H1 (cell line): Measurements from ENCODE around the gene AP3B2. TPM values are rescaled to one million over a fixed set of nuclear protein-coding genes. Genes with fewer than 3 reads are reported as not detected.

ENCODE experiments used
- CTCF ChIA-PET: fragments of 300-600 bp; sonication (Branson Sonifier 250); formaldehyde crosslinking; loops from one replicate; lab custom pipeline; 2021; ENCODE audit not compliant: partially characterized antibody; lab: Charles Lee
- POLR2A ChIA-PET: fragments of 300-600 bp; sonication (Branson Sonifier 250); formaldehyde crosslinking; loops from one replicate; lab custom pipeline; 2021; ENCODE audit warnings: inconsistent platforms; ENCODE audit not compliant: partially characterized antibody; lab: Charles Lee
- DNase-seq, 2 experiments: peaks; one replicate each; pipeline versions ENCODE4 v3.0.0 to v3.0.0-alpha.2; 2010 to 2022; ENCODE audit warnings: low spot score in 2 of 2, low read depth in 1 of 2, mixed read lengths in 1 of 2
- FAIRE-seq: peaks from 2 replicates; lab custom pipeline; 2011; peaks lifted over from hg19 to GRCh38; lab: Jason Lieb, UNC
- H2AFZ ChIP-seq: 2 replicates; pipeline ENCODE4 v1.8.1; 2012; ENCODE audit warnings: low read length, inconsistent platforms
- H2AK5ac ChIP-seq: 2 replicates; pipeline ENCODE4 v1.6.1; 2013; ENCODE audit warnings: low read depth, low read length
- H2BK120ac ChIP-seq: replicated peaks from 2 replicates; pipeline ENCODE3; 2013; ENCODE audit warnings: low read depth, low read length, inconsistent platforms
- H2BK12ac ChIP-seq: 2 replicates; pipeline ENCODE4 v1.6.1; 2013; ENCODE audit warnings: low read depth, low read length
- H2BK15ac ChIP-seq: 2 replicates; pipeline ENCODE4 v1.6.1; 2013; ENCODE audit warnings: low read length
- H2BK20ac ChIP-seq: 2 replicates; pipeline ENCODE4 v1.6.1; 2013; ENCODE audit warnings: low read length
- H2BK5ac ChIP-seq: 2 replicates; pipeline ENCODE4 v1.6.1; 2013; ENCODE audit warnings: low read depth, low read length
- H3K14ac ChIP-seq: 2 replicates; pipeline ENCODE4 v1.6.1; 2013; ENCODE audit warnings: inconsistent platforms; ENCODE audit not compliant: insufficient read length
- H3K18ac ChIP-seq: 2 replicates; pipeline ENCODE4 v1.6.1; 2013; ENCODE audit warnings: low read length; ENCODE audit errors: extremely low read depth
- H3K23ac ChIP-seq: 2 replicates; pipeline ENCODE4 v1.6.1; 2013; ENCODE audit warnings: inconsistent platforms; ENCODE audit not compliant: insufficient read length
- H3K23me2 ChIP-seq: 2 replicates; pipeline ENCODE4 v1.6.1; 2013; ENCODE audit warnings: low read depth, low read length
- H3K27ac ChIP-seq: 2 replicates; pipeline ENCODE4 v1.6.1; 2011; ENCODE audit warnings: low read depth, low read length, inconsistent platforms
- H3K27me3 ChIP-seq, 4 experiments: replicated peaks in 1 of 4; 1 replicate in 1 of 4; 2 replicates in 3 of 4; pipeline versions ENCODE4 v1.6.1 to v1.8.1; 2011 to 2013; ENCODE audit warnings: low read length in 3 of 4, mild to moderate bottlenecking in 3 of 4, inconsistent platforms in 2 of 4, mixed read lengths in 2 of 4, moderate library complexity in 1 of 4; ENCODE audit not compliant: control insufficient read depth in 3 of 4, insufficient read depth in 3 of 4; ENCODE audit errors: extremely low read depth in 1 of 4
- H3K36me3 ChIP-seq, 4 experiments: 2 replicates each; pipeline versions ENCODE4 v1.6.1 to v1.8.1; 2011 to 2013; ENCODE audit warnings: mild to moderate bottlenecking in 4 of 4, low read length in 3 of 4, moderate library complexity in 2 of 4, control low read depth in 1 of 4, inconsistent platforms in 1 of 4; ENCODE audit not compliant: insufficient read depth in 4 of 4, control insufficient read depth in 2 of 4
- H3K4ac ChIP-seq: replicated peaks from 2 replicates; pipeline ENCODE3; 2013; ENCODE audit warnings: low read length, low read depth, mixed read lengths, inconsistent platforms; ENCODE audit not compliant: insufficient read length
- H3K4me1 ChIP-seq, 4 experiments: replicated peaks in 1 of 4; 1 replicate in 1 of 4; 2 replicates in 3 of 4; pipeline versions ENCODE4 v1.6.1 to v1.8.1; 2011 to 2013; ENCODE audit warnings: low read length in 3 of 4, inconsistent platforms in 2 of 4, mixed read lengths in 1 of 4; ENCODE audit not compliant: insufficient read depth in 4 of 4, control insufficient read depth in 3 of 4
- H3K4me2 ChIP-seq, 2 experiments: 2 replicates each; pipeline versions ENCODE4 v1.6.1 to v1.8.1; 2011 to 2013; ENCODE audit warnings: low read depth in 2 of 2, low read length in 2 of 2, control low read depth in 1 of 2, inconsistent platforms in 1 of 2, mild to moderate bottlenecking in 1 of 2; ENCODE audit not compliant: insufficient read depth in 1 of 2
- H3K4me3 ChIP-seq, 4 experiments: fragments of 200-600, 300-600 bp in 1 of 4; sonication (generic), shearing (Covaris generic), sonication (Bioruptor Twin) in 1 of 4; 2 replicates each; pipeline versions ENCODE4 v1.5.1 to v1.8.1; 2011 to 2016; ENCODE audit warnings: low read length in 4 of 4, low read depth in 3 of 4, control low read depth in 2 of 4, inconsistent platforms in 2 of 4, mild to moderate bottlenecking in 2 of 4, mixed read lengths in 1 of 4, moderate library complexity in 1 of 4; ENCODE audit not compliant: insufficient read depth in 2 of 4; ENCODE audit errors: extremely low read depth in 1 of 4
- H3K56ac ChIP-seq: replicated peaks from 2 replicates; pipeline ENCODE3; 2013; ENCODE audit warnings: low read depth, mild to moderate bottlenecking, mixed read lengths, low read length, inconsistent platforms; ENCODE audit not compliant: insufficient read length
- H3K79me1 ChIP-seq: 2 replicates; pipeline ENCODE4 v1.6.1; 2013; ENCODE audit warnings: low read depth, low read length, control low read depth
- H3K79me2 ChIP-seq, 2 experiments: 2 replicates each; pipeline versions ENCODE4 v1.6.1 to v1.8.1; 2012 to 2013; ENCODE audit warnings: low read length in 2 of 2, mild to moderate bottlenecking in 2 of 2, inconsistent platforms in 1 of 2; ENCODE audit not compliant: insufficient read depth in 2 of 2, control insufficient read depth in 1 of 2
- H3K9ac ChIP-seq, 4 experiments: replicated peaks in 1 of 4; 1 replicate in 1 of 4; 2 replicates in 3 of 4; pipeline versions ENCODE4 v1.6.1 to v1.8.1; 2011 to 2013; ENCODE audit warnings: low read depth in 3 of 4, low read length in 3 of 4, control low read depth in 2 of 4, mild to moderate bottlenecking in 2 of 4, moderate library complexity in 2 of 4, inconsistent platforms in 1 of 4; ENCODE audit errors: extremely low read depth in 1 of 4
- H3K9me3 ChIP-seq, 2 experiments: 2 replicates each; pipeline versions ENCODE4 v1.6.1 to v1.8.1; 2012 to 2013; ENCODE audit warnings: mild to moderate bottlenecking in 2 of 2, moderate library complexity in 2 of 2, control low read depth in 1 of 2, inconsistent platforms in 1 of 2, low read depth in 1 of 2, low read length in 1 of 2, mixed read lengths in 1 of 2; ENCODE audit not compliant: insufficient read depth in 2 of 2
- H4K20me1 ChIP-seq, 2 experiments: replicated peaks in 1 of 2; 2 replicates each; pipeline versions ENCODE3 to v1.8.1; 2011 to 2013; ENCODE audit warnings: inconsistent platforms in 2 of 2, low read length in 2 of 2, mild to moderate bottlenecking in 1 of 2; ENCODE audit not compliant: insufficient read depth in 2 of 2, control insufficient read depth in 1 of 2
- H4K5ac ChIP-seq: 2 replicates; pipeline ENCODE4 v1.6.1; 2013; ENCODE audit warnings: low read length, low read depth, mixed read lengths, inconsistent platforms; ENCODE audit not compliant: insufficient read length
- H4K8ac ChIP-seq: 2 replicates; pipeline ENCODE4 v1.8.0; 2013; ENCODE audit warnings: mild to moderate bottlenecking, moderate library complexity, low read length, inconsistent platforms; ENCODE audit not compliant: insufficient read depth; ENCODE audit errors: extremely low read depth
- H4K91ac ChIP-seq: replicated peaks from 2 replicates; pipeline ENCODE3; 2013; ENCODE audit warnings: low read length, mixed read lengths, inconsistent platforms; ENCODE audit not compliant: insufficient read length
- CHD1 ChIP-seq: IDR thresholded peaks from 2 replicates; pipeline ENCODE4 v1.6.1; 2012; ENCODE audit warnings: low read depth, low read length, improper control_type of control experiment
- HDAC6 ChIP-seq: IDR thresholded peaks from one replicate; pipeline ENCODE4 v1.7.1; 2012; ENCODE audit warnings: low read depth, mild to moderate bottlenecking, inconsistent platforms, low read length, moderate library complexity
- JUND ChIP-seq: IDR thresholded peaks from 2 replicates; pipeline ENCODE4 v1.6.1; 2011; ENCODE audit warnings: mild to moderate bottlenecking, improper control_type of control experiment, low read length
- POLR2A ChIP-seq, 2 experiments: IDR thresholded peaks; 1 replicate in 1 of 2; 2 replicates in 1 of 2; pipeline ENCODE4 v1.6.1; 2011; ENCODE audit warnings: low read depth in 2 of 2, low read length in 2 of 2, mild to moderate bottlenecking in 2 of 2; ENCODE audit errors: control extremely low read depth in 1 of 2
- RXRA ChIP-seq: IDR thresholded peaks from 2 replicates; pipeline ENCODE4 v1.6.1; 2011; ENCODE audit warnings: low read depth, mild to moderate bottlenecking, low read length, moderate library complexity; ENCODE audit not compliant: insufficient read depth
- ZNF274 ChIP-seq: IDR thresholded peaks from 2 replicates; pipeline ENCODE4 v1.7.0; 2012; ENCODE audit warnings: low read length, borderline replicate concordance; ENCODE audit errors: extremely low read depth
- WGBS, 2 experiments: shearing (Covaris generic) in 1 of 2; methylation state at CpG; one replicate each; pipeline versions ENCODE4 v1.1.6 to v1.1.7; 2013 to 2015; ENCODE audit warnings: low lambda C conversion rate in 2 of 2, mixed read lengths in 2 of 2, inconsistent platforms in 1 of 2, low coverage in 1 of 2, missing lambda C conversion rate in 1 of 2; ENCODE audit not compliant: insufficient replicate concordance in 2 of 2, insufficient coverage in 1 of 2, insufficient read length in 1 of 2; ENCODE audit errors: extremely low coverage in 1 of 2, missing lambda C conversion rate in 1 of 2; 5-methylcytosine and 5-hydroxymethylcytosine counted together
- polyA plus RNA-seq, 7 experiments: library from polyadenylated mRNA; depleted of rRNA in 3 of 7; stranded (reverse) in 5 of 7; unstranded in 2 of 7; fragments of >200 nt in 5 of 7; fragments of 200-250 nt in 2 of 7; gene quantifications; 1 replicate in 5 of 7; 2 replicates in 1 of 7; 4 replicates in 1 of 7; pipeline versions ENCODE4 v1.2.1 to v1.2.3, GENCODE V29; 2011 to 2013; ENCODE audit warnings: missing spikeins in 2 of 7, mixed read lengths in 2 of 7
- total RNA-seq: library from RNA; stranded (reverse); fragmentation: NEBNext Ultra II Directional; extraction: Animal tissue kit (Norgen Biotek cat#: 25700); gene quantifications from 2 replicates; pipeline ENCODE4 v1.2.1, GENCODE V29; 2021

AP3B2 gene
- total and polyA plus RNA-seq, 2 of the 8 experiments (the other 6 are each of a cell fraction or from before 2014, with no cell fraction given), result 21.8 to 25.7 TPM

DNA sequence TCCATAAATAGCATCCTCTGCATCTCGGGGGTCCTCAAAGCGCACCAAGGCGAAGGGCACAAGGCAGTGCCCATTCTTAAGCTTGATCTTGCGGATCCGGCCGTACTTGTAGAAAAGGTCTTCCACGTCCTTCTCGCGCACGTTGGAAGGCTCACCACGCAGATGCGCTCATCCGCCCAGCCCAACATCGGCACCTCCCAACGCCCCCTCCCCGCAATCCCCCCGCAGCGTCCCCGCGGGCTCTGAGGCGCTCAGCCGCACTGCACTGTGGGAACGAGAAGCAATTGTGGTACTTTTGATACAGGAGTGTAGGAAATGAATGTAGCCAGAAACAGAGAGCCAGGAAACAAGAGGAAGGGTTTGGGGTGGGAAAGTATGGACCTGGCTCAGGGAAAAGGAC is 17.5 kb downstream of the AP3B2 start:
- H4K8ac ChIP-seq, result no peak overlapping the region
- H3K9ac ChIP-seq, result no peak overlapping the region
- H2BK12ac ChIP-seq, result no peak overlapping the region
- H2BK20ac ChIP-seq, result no peak overlapping the region
- WGBS, 2 experiments, result 93% methylated on average over 17 of the region's 23 CpGs; no CpG with 5 or more reads in 1 of the 2 experiments
- peaks cover 0 to 3% of the 10 kb centered on the region in 2 experiments for H4K20me1 ChIP-seq
- no peak overlapping the region for H4K91ac ChIP-seq
- H3K9me3 ChIP-seq, result no peaks in the 10 kb centered on the region
- no peaks in the 10 kb centered on the region for H3K79me2 ChIP-seq
- no peak overlapping the region for H3K4me3 ChIP-seq
- POLR2A ChIA-PET, result interaction anchor here (1.4 kb wide), 1 partner anchor 10 kb away, joined by 7 read pairs; no protein-coding TSS in a partner anchor
- CTCF ChIA-PET, result no interaction called here
- no peak overlapping the region for H2BK120ac ChIP-seq
- no peaks in the 10 kb centered on the region for H3K79me1 ChIP-seq
- H3K36me3 ChIP-seq, result no peaks in the 10 kb centered on the region; a peak in 1 of 8 replicates
- no peak overlapping the region for H4K5ac ChIP-seq
- no peak overlapping the region for H2BK15ac ChIP-seq
- H3K27me3 ChIP-seq, result no peaks in the 10 kb centered on the region
- H2AK5ac ChIP-seq, result no peak overlapping the region
- no peak overlapping the region for H3K4ac ChIP-seq
- DNase-seq (no peak), FAIRE-seq (no peak)
- H2AFZ ChIP-seq, result no peak overlapping the region
- H2BK5ac ChIP-seq, result no peak overlapping the region
- H3K4me2 ChIP-seq, result no peak overlapping the region
- no peak overlapping the region for H3K18ac ChIP-seq
- no peaks in the 10 kb centered on the region for H3K23me2 ChIP-seq
- no peak overlapping the region for H3K27ac ChIP-seq
- H3K14ac ChIP-seq, result no peak overlapping the region
- no peak for TF ChIP-seq HDAC6
- no peak for TF ChIP-seq CHD1
- no peak for TF ChIP-seq RXRA
- TF ChIP-seq JUND, result no peak
- no peak for TF ChIP-seq ZNF274
- no peak for TF ChIP-seq POLR2A (IDR thresholded peaks at IDR 0.05; ENCODE audit: control extremely low read depth in 1 of 2, low read depth in 2 of 2, low read length in 2 of 2)
- no peaks in the 10 kb centered on the region; a peak in 2 of 7 replicates for H3K4me1 ChIP-seq
- no peak overlapping the region for H3K56ac ChIP-seq
- H3K23ac ChIP-seq, result no peak overlapping the region
